ENCODE results near the gene UBR2. TPM values are rescaled to one million over a fixed set of nuclear protein-coding genes. Genes with fewer than 3 reads are reported as not detected.

UBR2 gene
- total RNA-seq, 1 experiment from 2014 or later, result 17.5 TPM

DNA sequence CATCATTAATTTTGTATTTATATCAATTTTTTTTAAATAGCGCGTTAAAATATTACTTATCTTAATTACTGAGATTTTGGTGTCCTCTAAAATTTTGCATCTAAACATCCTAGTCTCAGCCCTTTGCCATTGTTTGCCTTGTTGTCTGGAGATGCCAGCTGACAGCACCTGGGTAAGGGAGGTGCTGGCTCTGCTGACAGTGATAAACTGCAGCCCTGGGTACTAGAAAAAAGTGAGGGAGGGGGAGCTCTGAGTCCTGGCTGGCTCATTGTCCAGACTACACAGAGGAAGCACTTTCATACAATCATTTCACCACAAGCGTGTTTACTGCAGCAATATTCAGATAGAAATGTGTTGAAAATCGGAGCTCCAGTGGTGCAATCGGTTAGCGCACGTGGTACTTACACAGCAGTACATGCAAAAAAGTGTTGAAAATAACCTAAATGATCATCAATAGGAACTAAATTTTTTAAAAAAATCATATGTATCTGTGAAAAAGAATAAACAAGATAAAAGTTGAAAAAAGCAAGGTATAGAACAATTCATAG lies 18.5 kb upstream of the UBR2 start:
- CTCF ChIA-PET, result no interaction called here
- intact Hi-C loops (cut with micrococcal nuclease; ENCODE audit: unreplicated experiment), result loop anchor here (5.0 kb wide), 1 partner anchor 238 kb away; no protein-coding TSS in a partner anchor

DNA sequence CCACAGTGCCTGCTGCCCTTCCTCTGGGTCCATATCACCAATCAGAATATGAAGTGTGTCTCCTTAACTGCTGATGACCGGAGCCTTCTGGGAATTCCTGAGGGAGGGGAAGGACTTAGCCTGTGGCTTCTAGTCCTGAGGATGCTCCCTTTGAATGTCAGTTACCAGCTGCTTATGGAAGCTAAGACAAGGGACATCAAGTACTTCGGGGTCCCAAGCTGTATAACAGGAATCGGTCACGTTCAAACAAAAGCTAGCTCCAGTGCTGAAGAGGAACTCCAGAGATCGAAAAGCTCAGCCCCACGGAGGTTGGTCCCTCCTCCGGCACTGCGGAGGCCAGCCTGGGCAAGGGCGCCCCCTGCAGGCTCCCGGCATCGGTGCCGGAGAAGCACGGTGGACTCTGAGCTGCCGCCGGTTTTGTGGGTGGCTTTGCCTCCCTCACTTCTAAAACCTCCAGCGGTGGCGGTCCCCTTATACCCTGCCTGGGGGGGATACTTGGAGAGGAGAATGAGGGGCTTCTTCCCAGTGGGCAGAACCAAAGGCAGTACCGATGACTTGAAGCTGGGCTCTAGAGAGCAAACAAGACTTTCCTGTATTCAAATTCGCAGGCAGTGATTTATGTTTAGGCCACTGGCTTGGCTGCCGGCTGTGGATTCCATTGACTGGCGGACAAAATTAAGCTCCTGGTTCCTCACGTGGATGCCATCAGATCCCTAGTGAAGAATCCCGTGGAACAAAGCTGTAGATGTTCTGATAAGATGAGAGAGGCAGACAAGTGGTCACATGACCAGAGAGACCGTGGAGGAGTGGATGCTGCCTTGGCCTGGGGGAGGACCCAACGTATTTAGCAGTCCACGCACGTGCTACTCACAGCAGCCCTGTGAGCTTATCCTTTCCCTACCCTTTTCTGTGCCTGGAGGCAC lies 16.2 kb upstream of the UBR2 start:
- intact Hi-C loops (cut with micrococcal nuclease; ENCODE audit: unreplicated experiment), result loop anchor here (2.0 to 5.0 kb wide), 2 partner anchors 240 to 287 kb away; no protein-coding TSS in a partner anchor
- ChIA-PET POLR2A (ENCODE audit: low non-redundant PET) (interaction anchor here (0.7 kb wide), 2 partner anchors 178 to 329 kb away, joined by 3 to 4 read pairs; no protein-coding TSS in a partner anchor), CTCF (interaction anchor here (0.6 to 2.6 kb wide), 20 partner anchors 8 to 910 kb away, joined by 3 to 43 read pairs (median 4); partner anchors contain the start of genes TRERF1 and UBR2)
- H3K4me3 ChIP-seq (ENCODE audit: low read depth, low read length, poor library complexity, severe bottlenecking), result peak overlapping the region; percentile 52
- BruUV-seq (replicated peaks), result no TSS peak
- H3K27me3 ChIP-seq (replicated peaks; ENCODE audit: insufficient read depth, low read depth, low read length, poor library complexity), result no peaks in the 10 kb centered on the region
- no peak for TF ChIP-seq EZH2 (IDR thresholded peaks at IDR 0.05; ENCODE audit: borderline replicate concordance, low read depth, low read length, poor library complexity, severe bottlenecking)
- TF ChIP-seq, protein P1, sequence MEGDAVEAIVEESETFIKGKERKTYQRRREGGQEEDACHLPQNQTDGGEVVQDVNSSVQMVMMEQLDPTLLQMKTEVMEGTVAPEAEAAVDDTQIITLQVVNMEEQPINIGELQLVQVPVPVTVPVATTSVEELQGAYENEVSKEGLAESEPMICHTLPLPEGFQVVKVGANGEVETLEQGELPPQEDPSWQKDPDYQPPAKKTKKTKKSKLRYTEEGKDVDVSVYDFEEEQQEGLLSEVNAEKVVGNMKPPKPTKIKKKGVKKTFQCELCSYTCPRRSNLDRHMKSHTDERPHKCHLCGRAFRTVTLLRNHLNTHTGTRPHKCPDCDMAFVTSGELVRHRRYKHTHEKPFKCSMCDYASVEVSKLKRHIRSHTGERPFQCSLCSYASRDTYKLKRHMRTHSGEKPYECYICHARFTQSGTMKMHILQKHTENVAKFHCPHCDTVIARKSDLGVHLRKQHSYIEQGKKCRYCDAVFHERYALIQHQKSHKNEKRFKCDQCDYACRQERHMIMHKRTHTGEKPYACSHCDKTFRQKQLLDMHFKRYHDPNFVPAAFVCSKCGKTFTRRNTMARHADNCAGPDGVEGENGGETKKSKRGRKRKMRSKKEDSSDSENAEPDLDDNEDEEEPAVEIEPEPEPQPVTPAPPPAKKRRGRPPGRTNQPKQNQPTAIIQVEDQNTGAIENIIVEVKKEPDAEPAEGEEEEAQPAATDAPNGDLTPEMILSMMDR (conservative IDR thresholded peaks at IDR 0.05; ENCODE audit: low read depth, low read length), result peak; percentile 100
- H3K9me3 ChIP-seq (ENCODE audit: low read depth, low read length, poor library complexity, severe bottlenecking), result no peaks in the 10 kb centered on the region
- peak overlapping the region; percentile 57 for H3K27ac ChIP-seq (ENCODE audit: low read depth, low read length, poor library complexity, severe bottlenecking)
- H3K4me1 ChIP-seq (ENCODE audit: insufficient read depth, low read length, poor library complexity, severe bottlenecking), result peaks cover 5% of the 10 kb centered on the region
- H3K36me3 ChIP-seq (ENCODE audit: insufficient read depth, low read length, poor library complexity, severe bottlenecking), result no peaks in the 10 kb centered on the region
- peak; percentile 88 for DNase-seq (ENCODE audit: low spot score)

More for the DNA sequence above, 18.5 kb upstream of the UBR2 start:
- no peak for DNase-seq (ENCODE audit: low spot score)
- H3K27ac ChIP-seq (ENCODE audit: low read depth, low read length, poor library complexity, severe bottlenecking), result no peak overlapping the region
- H3K4me3 ChIP-seq (ENCODE audit: low read depth, low read length, poor library complexity, severe bottlenecking), result no peak overlapping the region
- no peaks in the 10 kb centered on the region for H3K9me3 ChIP-seq (ENCODE audit: low read depth, low read length, poor library complexity, severe bottlenecking)
- no peaks in the 10 kb centered on the region for H3K27me3 ChIP-seq (replicated peaks; ENCODE audit: insufficient read depth, low read depth, low read length, poor library complexity)
- POLR2A ChIA-PET (ENCODE audit: low non-redundant PET), result no interaction called here
- no TSS peak for BruUV-seq (replicated peaks)
- H3K36me3 ChIP-seq (ENCODE audit: insufficient read depth, low read length, poor library complexity, severe bottlenecking), result no peaks in the 10 kb centered on the region
- TF ChIP-seq, protein P1 (conservative IDR thresholded peaks at IDR 0.05; ENCODE audit: low read depth, low read length), result no peak
- TF ChIP-seq EZH2 (IDR thresholded peaks at IDR 0.05; ENCODE audit: borderline replicate concordance, low read depth, low read length, poor library complexity, severe bottlenecking), result no peak
- peaks cover 5% of the 10 kb centered on the region for H3K4me1 ChIP-seq (ENCODE audit: insufficient read depth, low read length, poor library complexity, severe bottlenecking)

DNA sequence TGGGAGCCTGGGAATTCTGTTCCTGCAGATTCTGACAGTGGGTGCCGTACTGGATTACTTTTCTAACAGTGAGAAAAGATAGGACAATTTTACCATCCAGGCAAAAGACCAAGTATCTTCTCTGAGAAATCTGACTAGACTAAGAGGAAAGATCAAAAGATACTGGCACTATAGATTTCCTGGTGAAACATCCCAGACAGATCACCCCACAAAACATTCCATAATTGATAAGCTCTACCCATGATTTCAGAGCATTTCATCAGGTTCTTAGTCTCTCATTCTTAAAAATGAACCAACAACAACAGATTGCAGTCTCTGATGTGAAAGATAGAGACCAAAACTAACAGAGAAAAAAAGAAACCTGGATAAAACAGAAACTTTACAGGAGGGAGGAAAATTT lies 13.6 kb upstream of the UBR2 start:
- Histone ChIP-seq H3K36me3 (ENCODE audit: insufficient read depth, low read length, poor library complexity, severe bottlenecking) (no peaks in the 10 kb centered on the region), H3K4me3 (ENCODE audit: low read depth, low read length, poor library complexity, severe bottlenecking) (no peak overlapping the region), H3K9me3 (ENCODE audit: low read depth, low read length, poor library complexity, severe bottlenecking) (no peaks in the 10 kb centered on the region), H3K4me1 (ENCODE audit: insufficient read depth, low read length, poor library complexity, severe bottlenecking) (peaks cover 5% of the 10 kb centered on the region), H3K27me3 (replicated peaks; ENCODE audit: insufficient read depth, low read depth, low read length, poor library complexity) (no peaks in the 10 kb centered on the region), H3K27ac (ENCODE audit: low read depth, low read length, poor library complexity, severe bottlenecking) (no peak overlapping the region)
- DNase-seq (ENCODE audit: low spot score), result no peak
- no TSS peak for BruUV-seq (replicated peaks)
- intact Hi-C loops (cut with micrococcal nuclease; ENCODE audit: unreplicated experiment), result no loop called here
- no peak for TF ChIP-seq EZH2 (IDR thresholded peaks at IDR 0.05; ENCODE audit: borderline replicate concordance, low read depth, low read length, poor library complexity, severe bottlenecking)
- TF ChIP-seq, protein P1 (conservative IDR thresholded peaks at IDR 0.05; ENCODE audit: low read depth, low read length), result no peak
- CTCF ChIA-PET, result no interaction called here
- POLR2A ChIA-PET (ENCODE audit: low non-redundant PET), result no interaction called here

All from A673 (cell line).